Smooth muscle cell of the coronary artery (primary cell): ENCODE data around the gene SOX12. TPM values are rescaled to one million over a fixed set of nuclear protein-coding genes. Genes with fewer than 3 reads are reported as not detected.

Source experiments
- total RNA-seq: library from RNA; depleted of rRNA; stranded (reverse); fragments of >200 nt; gene quantifications from 2 replicates; pipeline ENCODE4 v1.2.3, GENCODE V29; 2014; ENCODE audit warnings: low replicate concordance

SOX12 gene
- 2.1 and 2.8 TPM in 2 replicates for total RNA-seq

DNA sequence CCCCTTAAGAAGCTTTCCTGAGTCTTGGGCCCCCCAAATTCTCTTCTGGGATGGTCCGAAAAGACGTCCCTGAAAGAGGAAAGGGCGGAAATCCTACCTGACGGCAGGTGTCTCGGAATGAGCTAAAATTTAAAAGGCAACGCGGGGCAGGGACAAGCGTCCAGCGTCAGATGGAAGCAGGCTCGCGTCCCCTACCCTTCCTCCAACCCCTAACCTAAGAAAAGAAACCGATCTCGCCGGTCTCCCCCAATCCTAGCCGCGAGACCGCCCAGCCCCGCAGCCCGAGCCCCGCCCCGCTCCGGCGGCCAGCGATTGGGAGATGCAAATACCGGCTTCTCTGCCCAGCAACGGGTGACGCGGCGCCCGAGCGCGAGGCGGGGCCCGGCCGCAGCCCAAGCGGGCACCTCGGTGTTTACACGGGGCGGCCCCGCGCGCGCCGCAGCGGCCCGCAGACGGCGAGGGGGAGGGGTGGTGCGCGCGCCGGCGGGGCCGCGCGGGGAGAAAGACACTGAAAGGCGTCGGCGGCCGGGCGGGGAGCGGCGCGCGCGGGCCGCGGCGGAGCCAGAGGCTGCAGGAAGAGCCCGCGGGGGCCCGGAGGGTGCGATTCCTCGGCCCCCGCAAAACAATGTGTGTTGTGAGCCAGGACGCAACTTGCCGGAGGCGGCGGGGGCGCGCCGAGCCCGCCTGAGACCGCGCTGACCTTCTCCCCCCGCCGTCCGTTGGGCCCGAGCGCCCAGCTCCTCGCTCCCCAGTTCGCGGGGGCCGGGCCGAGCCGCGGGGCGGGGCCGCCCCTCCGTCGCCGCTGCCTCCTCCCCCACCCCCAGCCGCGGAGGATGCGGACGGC lies at the start of gene SOX12:
TSS of gene SOX12 (plus strand) at position 508 of the 844 bp plus-strand sequence. CDS start 373 bp downstream, outside the sequence.

DNA sequence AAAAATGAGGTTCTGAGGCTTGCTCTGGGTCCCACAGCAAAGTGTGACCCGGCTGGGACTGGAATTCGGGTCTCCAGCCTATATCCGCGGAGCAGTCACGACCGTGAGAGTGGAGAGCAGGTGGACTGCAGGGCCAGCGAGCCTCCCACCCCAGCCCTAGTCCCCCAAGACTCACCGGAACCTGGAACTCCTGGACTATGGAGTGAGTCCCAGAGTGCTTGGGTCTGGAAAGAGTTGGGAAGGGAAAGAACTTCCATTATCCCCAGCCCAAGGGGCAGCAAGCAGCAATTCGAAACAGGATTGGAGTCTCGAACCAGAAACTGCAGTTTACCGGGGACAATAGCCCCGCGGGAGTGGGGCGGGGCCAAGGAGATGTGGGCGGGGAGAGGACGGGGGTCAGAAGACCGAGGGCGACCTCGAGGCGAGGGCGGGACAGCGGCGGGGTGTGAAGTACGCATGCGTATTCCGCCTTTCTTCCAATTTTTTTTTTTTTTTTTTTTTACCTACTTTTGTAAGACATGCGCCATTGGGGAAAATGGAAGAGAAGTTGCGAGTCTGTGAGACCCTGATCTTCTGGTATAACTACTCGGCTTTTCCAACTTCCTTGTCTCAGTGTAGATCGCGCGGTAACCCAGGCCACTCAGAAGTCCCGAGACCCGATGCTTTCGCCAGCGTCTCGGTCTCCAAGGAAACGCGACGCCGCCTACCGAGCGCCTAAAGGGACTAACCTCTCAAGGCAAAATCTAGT lies 35.1 kb upstream of the SOX12 start, which contains the start of gene C20orf96:
TSS of gene C20orf96 (minus strand) at position 667 of the 748 bp plus-strand sequence. CDS start at position 527, 140 bp downstream.

DNA sequence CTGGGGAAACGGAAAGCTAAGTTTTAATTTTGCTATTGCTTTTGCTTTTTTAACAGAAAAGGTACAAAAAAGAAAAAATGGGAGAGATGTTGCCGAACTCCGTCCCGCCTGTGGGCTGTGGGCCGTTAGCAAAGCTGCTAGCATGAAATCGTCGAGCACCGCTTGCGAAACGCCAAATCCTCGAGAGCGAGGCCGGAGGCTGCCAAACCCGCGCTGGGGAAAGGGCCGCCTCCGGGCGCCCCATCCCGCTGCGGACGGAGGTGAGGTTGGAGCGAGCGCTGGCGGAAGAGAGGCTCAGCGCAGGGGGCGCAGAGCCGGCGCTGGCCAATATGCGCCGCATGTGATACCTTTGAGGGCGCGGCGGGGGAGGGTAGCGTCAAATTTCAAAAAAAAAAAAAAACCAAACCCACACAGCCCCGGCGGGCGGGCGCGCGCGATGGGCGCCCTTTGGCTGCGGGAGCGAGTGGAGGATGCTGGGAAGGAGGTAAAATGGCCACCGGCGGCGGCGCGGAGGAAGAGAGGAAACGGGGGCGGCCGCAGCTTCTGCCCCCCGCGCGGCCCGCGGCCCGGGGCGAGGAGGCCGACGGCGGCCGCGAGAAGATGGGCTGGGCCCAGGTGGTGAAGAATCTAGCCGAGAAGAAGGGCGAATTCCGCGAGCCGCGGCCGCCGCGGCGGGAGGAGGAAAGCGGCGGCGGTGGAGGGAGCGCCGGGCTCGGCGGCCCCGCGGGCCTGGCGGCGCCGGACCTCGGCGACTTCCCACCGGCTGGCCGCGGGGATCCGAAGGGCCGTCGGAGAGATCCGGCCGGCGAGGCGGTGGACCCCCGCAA lies 28.0 kb upstream of the SOX12 start, which contains the start of gene ZCCHC3:
TSS of gene ZCCHC3 (plus strand) at position 473 of the 827 bp plus-strand sequence. CDS start at position 490, 17 bp downstream.

DNA sequence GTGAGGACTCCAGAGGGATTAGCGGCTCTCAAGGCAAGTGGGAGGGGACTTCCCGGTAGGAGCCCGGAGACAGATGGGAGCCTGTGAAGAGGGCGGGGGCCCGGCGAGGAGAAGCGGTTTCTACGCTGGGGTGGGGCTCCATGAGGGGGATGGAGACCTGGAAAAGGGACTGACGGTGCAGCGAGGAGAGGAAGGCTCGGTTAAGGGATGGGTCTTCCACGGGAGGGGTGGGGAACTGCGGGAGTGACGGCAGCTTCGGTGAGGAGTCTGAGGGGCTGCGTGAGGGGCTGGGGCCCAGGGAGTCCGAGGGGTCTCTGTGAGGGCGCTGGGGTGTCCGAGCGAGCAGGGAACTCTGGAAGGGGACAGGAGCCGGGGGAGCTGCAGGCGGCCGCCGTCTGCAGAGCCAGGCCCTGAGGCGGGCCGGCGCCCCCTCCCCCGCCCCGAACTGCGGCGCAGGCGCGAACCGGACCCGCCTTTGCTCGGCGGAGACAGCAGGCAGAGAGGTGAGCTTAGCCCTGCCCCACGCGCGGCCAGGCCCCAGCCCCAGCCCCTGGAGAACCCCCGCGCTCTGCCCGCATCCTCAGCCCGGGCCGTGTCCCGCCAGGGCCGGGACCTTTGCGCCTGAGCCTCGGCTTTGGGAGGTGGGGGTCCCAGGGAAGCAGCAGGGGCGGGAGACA lies 21.4 kb downstream of the SOX12 start, which contains the start of gene NRSN2:
TSS of gene NRSN2 (plus strand) at position 472 of the 677 bp plus-strand sequence. CDS start 2,533 bp downstream, outside the sequence.

Other genes with a start within 250 kb of the SOX12 start
- gene DEFB125, start 237.9 kb upstream of the SOX12 start, total RNA-seq, result not detected in 2 replicates
- gene DEFB126, start 183.0 kb upstream of the SOX12 start, total RNA-seq, result not detected in 2 replicates
- not detected in 2 replicates for gene DEFB127, start 168.1 kb upstream of the SOX12 start, total RNA-seq
- not detected in 2 replicates for gene DEFB128, start 135.8 kb upstream of the SOX12 start, total RNA-seq
- gene DEFB129, start 98.3 kb upstream of the SOX12 start, total RNA-seq, result not detected in 2 replicates
- gene DEFB132, start 67.8 kb upstream of the SOX12 start, total RNA-seq, result not detected in 2 replicates
- gene C20orf96, start 34.8 kb upstream of the SOX12 start, total RNA-seq, result 1.1 and 3.3 TPM in 2 replicates
- 8.3 and 15.0 TPM in 2 replicates for gene ZCCHC3, start 28.0 kb upstream of the SOX12 start, total RNA-seq
- 15.6 and 17.5 TPM in 2 replicates for gene NRSN2, start 21.6 kb downstream of the SOX12 start, total RNA-seq
- gene TRIB3, start 55.2 kb downstream of the SOX12 start, total RNA-seq, result 40.0 and 42.1 TPM in 2 replicates
- 59.2 and 70.3 TPM in 2 replicates for gene RBCK1, start 82.7 kb downstream of the SOX12 start, total RNA-seq
- gene TBC1D20, start 137.0 kb downstream of the SOX12 start, total RNA-seq, result 25.7 and 45.3 TPM in 2 replicates
- gene CSNK2A1, start 218.2 kb downstream of the SOX12 start, total RNA-seq, result 70.4 and 103 TPM in 2 replicates